Neural cell (in vitro differentiated cells): ENCODE data around the gene RNF145. TPM values are rescaled to one million over a fixed set of nuclear protein-coding genes. Genes with fewer than 3 reads are reported as not detected.

Experiments
- H2AFZ ChIP-seq: fragments of 200-600, 300-800 bp; sonication (generic), shearing (Covaris generic); 2 replicates; pipeline ENCODE4 v1.6.0; 2014; ENCODE audit warnings: low read depth, mild to moderate bottlenecking, antibody characterized with exemption, low read length, moderate library complexity
- H3F3A ChIP-seq: fragments of 200-600 bp; shearing (Covaris generic); 2 replicates; pipeline ENCODE4 v1.6.1; 2016; ENCODE audit warnings: mild to moderate bottlenecking, moderate library complexity, mixed read lengths, antibody characterized with exemption, low read length; ENCODE audit not compliant: insufficient read depth, poor library complexity, severe bottlenecking
- H3K27ac ChIP-seq: fragments of 200-600, 300-800 bp; sonication (generic), shearing (Covaris generic); 2 replicates; pipeline ENCODE4 v1.5.1; 2014; ENCODE audit warnings: mild to moderate bottlenecking, low read length, moderate library complexity
- H3K27me3 ChIP-seq: fragments of 300-800, 200-600 bp; sonication (generic), shearing (Covaris generic); 2 replicates; pipeline ENCODE4 v1.6.0; 2014; ENCODE audit warnings: mild to moderate bottlenecking, low read depth, low read length, moderate library complexity; ENCODE audit not compliant: insufficient read depth
- H3K36me3 ChIP-seq: fragments of 300-800, 200-600 bp; sonication (generic), shearing (Covaris generic); 2 replicates; pipeline ENCODE4 v1.5.1; 2014; ENCODE audit warnings: mild to moderate bottlenecking, antibody characterized with exemption, low read length, moderate library complexity; ENCODE audit not compliant: insufficient read depth
- H3K4me2 ChIP-seq: fragments of 300-800, 200-600 bp; sonication (generic), shearing (Covaris generic); 2 replicates; pipeline ENCODE4 v1.6.0; 2014; ENCODE audit warnings: mild to moderate bottlenecking, low read length
- H3K4me3 ChIP-seq: fragments of 300-800, 200-600 bp; sonication (generic), shearing (Covaris generic); 2 replicates; pipeline ENCODE4 v1.5.1; 2014; ENCODE audit warnings: mild to moderate bottlenecking, low read length, moderate library complexity
- H3K79me2 ChIP-seq: fragments of 200-600 bp; shearing (Covaris generic); replicated peaks from 2 replicates; pipeline ENCODE4 v1.6.0; 2014; ENCODE audit warnings: mild to moderate bottlenecking, low read length, moderate library complexity; ENCODE audit not compliant: insufficient read depth
- H3K9ac ChIP-seq: fragments of 300-800, 200-600 bp; sonication (generic), shearing (Covaris generic); 2 replicates; pipeline ENCODE4 v1.6.1; 2016; ENCODE audit warnings: mild to moderate bottlenecking, low read length, mixed read lengths
- H3K9me2 ChIP-seq: fragments of 200-600 bp; shearing (Covaris generic); 2 replicates; pipeline ENCODE4 v1.6.1; 2016; ENCODE audit warnings: mild to moderate bottlenecking, low read length, mixed read lengths; ENCODE audit not compliant: insufficient read depth
- H3K9me3 ChIP-seq: fragments of 200-600, 300-800 bp; sonication (generic), shearing (Covaris generic); 2 replicates; pipeline ENCODE4 v1.6.1; 2016; ENCODE audit warnings: mild to moderate bottlenecking, mixed run types, low read length, moderate library complexity, mixed read lengths
- H4K20me1 ChIP-seq: fragments of 200-600 bp; shearing (Covaris generic); 2 replicates; pipeline ENCODE4 v1.6.1; 2016; ENCODE audit warnings: mild to moderate bottlenecking, mixed run types; ENCODE audit not compliant: insufficient read depth
- EZH2 ChIP-seq: fragments of 200-600, 300-800 bp; shearing (Covaris generic), sonication (generic); IDR thresholded peaks from 2 replicates; pipeline ENCODE4 v1.6.1; 2014; ENCODE audit warnings: antibody characterized with exemption, low read length, borderline replicate concordance, mild to moderate bottlenecking; ENCODE audit not compliant: insufficient read depth, poor library complexity, severe bottlenecking
- MXI1 ChIP-seq: fragments of 450-650 bp; conservative IDR thresholded peaks from 2 replicates; pipeline ENCODE4 v1.6.1; 2014; ENCODE audit warnings: antibody characterized with exemption, mild to moderate bottlenecking; ENCODE audit not compliant: poor library complexity, severe bottlenecking
- POLR2AphosphoS5 ChIP-seq: IDR thresholded peaks from 2 replicates; pipeline ENCODE4 v1.6.1; 2012
- RAD21 ChIP-seq: fragments of 450-650 bp; conservative IDR thresholded peaks from 2 replicates; pipeline ENCODE4 v1.6.1; 2014; ENCODE audit warnings: antibody characterized with exemption, mild to moderate bottlenecking, moderate library complexity
- SMC3 ChIP-seq: fragments of 450-650 bp; conservative IDR thresholded peaks from 2 replicates; pipeline ENCODE4 v1.6.1; 2014; ENCODE audit warnings: antibody characterized with exemption, mild to moderate bottlenecking, moderate library complexity; ENCODE audit not compliant: poor library complexity
- TAF1 ChIP-seq: IDR thresholded peaks from 2 replicates; pipeline ENCODE4 v1.6.1; 2012; ENCODE audit warnings: low read depth
- polyA plus RNA-seq: library from polyadenylated mRNA; depleted of rRNA; stranded (reverse); fragments of >200 nt; gene quantifications from 2 replicates; pipeline ENCODE4 v1.2.3, GENCODE V29; 2014
- TF ChIP-seq, protein P1 (sequence below): IDR thresholded peaks from 2 replicates; pipeline ENCODE4 v1.6.1; 2012; ENCODE audit warnings: borderline replicate concordance
- TF ChIP-seq, protein P2 (sequence below): fragments of 450-650 bp; IDR thresholded peaks from 2 replicates; pipeline ENCODE4 v1.5.1; 2014; ENCODE audit warnings: antibody characterized with exemption, mild to moderate bottlenecking, moderate library complexity; ENCODE audit not compliant: poor library complexity, severe bottlenecking

RNF145 gene
- polyA plus RNA-seq, 1 donor from 2014 or later, result 52.4 TPM

DNA sequence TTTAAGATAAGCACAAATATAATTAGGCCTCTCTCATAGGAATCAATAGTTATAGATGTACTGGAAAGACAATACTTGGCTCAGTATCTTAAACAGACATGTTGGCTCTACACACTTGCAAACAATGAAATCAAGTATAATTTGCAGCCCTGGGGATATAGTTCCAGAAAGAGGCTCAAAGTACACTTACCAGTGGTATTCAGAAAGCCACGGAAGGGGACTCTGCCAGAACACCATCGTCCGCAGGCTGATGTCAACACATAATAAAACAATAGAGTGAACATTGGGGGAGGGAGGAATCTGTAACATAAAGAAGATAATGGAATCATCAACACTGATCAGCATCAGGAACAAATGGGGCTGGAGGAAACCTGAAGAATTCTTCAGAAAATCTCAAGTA, 78.5 kb downstream of the RNF145 start:
- no peaks in the 10 kb centered on the region for H3F3A ChIP-seq
- H3K36me3 ChIP-seq, result no peaks in the 10 kb centered on the region
- H3K27me3 ChIP-seq, result no peaks in the 10 kb centered on the region
- no peaks in the 10 kb centered on the region for H3K79me2 ChIP-seq
- no peak overlapping the region for H3K27ac ChIP-seq
- H3K4me2 ChIP-seq, result no peak overlapping the region
- TF ChIP-seq TAF1 (no peak), MXI1 (no peak), EZH2 (no peak), SMC3 (no peak), RAD21 (no peak)
- TF ChIP-seq, protein P1, sequence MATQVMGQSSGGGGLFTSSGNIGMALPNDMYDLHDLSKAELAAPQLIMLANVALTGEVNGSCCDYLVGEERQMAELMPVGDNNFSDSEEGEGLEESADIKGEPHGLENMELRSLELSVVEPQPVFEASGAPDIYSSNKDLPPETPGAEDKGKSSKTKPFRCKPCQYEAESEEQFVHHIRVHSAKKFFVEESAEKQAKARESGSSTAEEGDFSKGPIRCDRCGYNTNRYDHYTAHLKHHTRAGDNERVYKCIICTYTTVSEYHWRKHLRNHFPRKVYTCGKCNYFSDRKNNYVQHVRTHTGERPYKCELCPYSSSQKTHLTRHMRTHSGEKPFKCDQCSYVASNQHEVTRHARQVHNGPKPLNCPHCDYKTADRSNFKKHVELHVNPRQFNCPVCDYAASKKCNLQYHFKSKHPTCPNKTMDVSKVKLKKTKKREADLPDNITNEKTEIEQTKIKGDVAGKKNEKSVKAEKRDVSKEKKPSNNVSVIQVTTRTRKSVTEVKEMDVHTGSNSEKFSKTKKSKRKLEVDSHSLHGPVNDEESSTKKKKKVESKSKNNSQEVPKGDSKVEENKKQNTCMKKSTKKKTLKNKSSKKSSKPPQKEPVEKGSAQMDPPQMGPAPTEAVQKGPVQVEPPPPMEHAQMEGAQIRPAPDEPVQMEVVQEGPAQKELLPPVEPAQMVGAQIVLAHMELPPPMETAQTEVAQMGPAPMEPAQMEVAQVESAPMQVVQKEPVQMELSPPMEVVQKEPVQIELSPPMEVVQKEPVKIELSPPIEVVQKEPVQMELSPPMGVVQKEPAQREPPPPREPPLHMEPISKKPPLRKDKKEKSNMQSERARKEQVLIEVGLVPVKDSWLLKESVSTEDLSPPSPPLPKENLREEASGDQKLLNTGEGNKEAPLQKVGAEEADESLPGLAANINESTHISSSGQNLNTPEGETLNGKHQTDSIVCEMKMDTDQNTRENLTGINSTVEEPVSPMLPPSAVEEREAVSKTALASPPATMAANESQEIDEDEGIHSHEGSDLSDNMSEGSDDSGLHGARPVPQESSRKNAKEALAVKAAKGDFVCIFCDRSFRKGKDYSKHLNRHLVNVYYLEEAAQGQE, result no peak
- TF ChIP-seq, protein P2, sequence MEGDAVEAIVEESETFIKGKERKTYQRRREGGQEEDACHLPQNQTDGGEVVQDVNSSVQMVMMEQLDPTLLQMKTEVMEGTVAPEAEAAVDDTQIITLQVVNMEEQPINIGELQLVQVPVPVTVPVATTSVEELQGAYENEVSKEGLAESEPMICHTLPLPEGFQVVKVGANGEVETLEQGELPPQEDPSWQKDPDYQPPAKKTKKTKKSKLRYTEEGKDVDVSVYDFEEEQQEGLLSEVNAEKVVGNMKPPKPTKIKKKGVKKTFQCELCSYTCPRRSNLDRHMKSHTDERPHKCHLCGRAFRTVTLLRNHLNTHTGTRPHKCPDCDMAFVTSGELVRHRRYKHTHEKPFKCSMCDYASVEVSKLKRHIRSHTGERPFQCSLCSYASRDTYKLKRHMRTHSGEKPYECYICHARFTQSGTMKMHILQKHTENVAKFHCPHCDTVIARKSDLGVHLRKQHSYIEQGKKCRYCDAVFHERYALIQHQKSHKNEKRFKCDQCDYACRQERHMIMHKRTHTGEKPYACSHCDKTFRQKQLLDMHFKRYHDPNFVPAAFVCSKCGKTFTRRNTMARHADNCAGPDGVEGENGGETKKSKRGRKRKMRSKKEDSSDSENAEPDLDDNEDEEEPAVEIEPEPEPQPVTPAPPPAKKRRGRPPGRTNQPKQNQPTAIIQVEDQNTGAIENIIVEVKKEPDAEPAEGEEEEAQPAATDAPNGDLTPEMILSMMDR, result no peak
- no peak overlapping the region for H3K9ac ChIP-seq
- H3K9me2 ChIP-seq, result no peaks in the 10 kb centered on the region
- no peak overlapping the region for H3K4me3 ChIP-seq
- H2AFZ ChIP-seq, result no peak overlapping the region
- H3K9me3 ChIP-seq, result no peaks in the 10 kb centered on the region
- H4K20me1 ChIP-seq, result no peaks in the 10 kb centered on the region

DNA sequence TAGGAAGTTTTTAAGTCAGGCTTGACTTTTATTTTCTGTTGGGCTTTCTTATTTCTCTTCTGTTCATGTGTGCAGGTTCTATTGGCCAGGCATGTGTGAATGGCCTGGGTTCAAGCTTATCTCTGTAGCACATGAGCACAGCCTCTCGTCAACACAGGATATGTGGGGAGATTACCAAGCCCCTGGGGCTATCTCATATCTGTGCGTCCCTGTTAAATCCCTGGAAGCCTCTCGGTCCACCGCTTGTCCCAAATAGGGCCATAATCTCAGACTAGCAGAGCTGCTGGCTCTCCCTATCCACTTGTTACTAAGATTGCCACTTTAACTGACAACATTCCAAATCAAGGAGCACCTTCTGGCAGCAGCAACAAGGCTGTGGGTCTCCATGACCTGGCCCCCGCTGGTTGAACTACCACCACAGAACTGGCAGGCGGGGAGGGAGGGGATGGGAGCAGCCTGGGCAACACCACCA, 81.2 kb downstream of the RNF145 start:
- H3K9ac ChIP-seq, result no peak overlapping the region
- no peaks in the 10 kb centered on the region for H3F3A ChIP-seq
- no peak overlapping the region for H3K27ac ChIP-seq
- H3K36me3 ChIP-seq, result no peaks in the 10 kb centered on the region
- no peaks in the 10 kb centered on the region for H3K9me3 ChIP-seq
- TF ChIP-seq POLR2AphosphoS5 (no peak), TAF1 (no peak)
- TF ChIP-seq, protein P1, result no peak
- no peaks in the 10 kb centered on the region for H3K9me2 ChIP-seq
- no peak overlapping the region for H2AFZ ChIP-seq
- no peaks in the 10 kb centered on the region for H4K20me1 ChIP-seq
- H3K27me3 ChIP-seq, result no peaks in the 10 kb centered on the region
- no peak overlapping the region for H3K4me3 ChIP-seq
- H3K4me2 ChIP-seq, result no peak overlapping the region
- no peaks in the 10 kb centered on the region for H3K79me2 ChIP-seq
